Activated CD4-positive, alpha-beta T cell treated with anti-CD3 and anti-CD28 coated beads, Interleukin-2, Interleukin-4, amounts not matched to agents 100 ng/mL and 50 ng/mL, durations not matched to agents 16 hours and 8 hours (primary cell): Measurements from ENCODE around the gene MAP3K2.
A peak's percentile ranks its signal among the peaks of the same experiment; 100 is the strongest.
"Not testable (repeated sequence)": the region's sequence is repeated elsewhere in the genome, so short reads cannot be mapped to it uniquely, and the experiment has no call there.

Source experiments
- DNase-seq: peaks from one replicate; pipeline ENCODE4 v3.0.0-alpha.2; 2020; ENCODE audit warnings: low spot score

The MAP3K2 gene

GRCh38 chr2:127421116-127421800 is 33.5 kb upstream of the MAP3K2 start:
- no peak for DNase-seq

- no peak for DNase-seq
Observed at GRCh38 chr2:127420039-127420864, 32.5 kb upstream of the MAP3K2 start.

GRCh38 chr2:127419448-127420038 is 31.8 kb upstream of the MAP3K2 start:
- no peak for DNase-seq

GRCh38 chr2:127419112-127419430 is 31.3 kb upstream of the MAP3K2 start:
- DNase-seq, result no peak

GRCh38 chr2:127418300-127419111 is 30.7 kb upstream of the MAP3K2 start, which contains the start of gene PROC:
PROC (plus strand) TSS chr2:127418427; CDS start chr2:127419943, 1,516 bp downstream.
- DNase-seq, result no peak

- DNase-seq, result no peak
Observed at GRCh38 chr2:127417406-127417805, 29.6 kb upstream of the MAP3K2 start.

- no peak for DNase-seq
Observed at GRCh38 chr2:127416506-127417001, 28.8 kb upstream of the MAP3K2 start.

- DNase-seq, result peak; percentile 75
Observed at GRCh38 chr2:127415593-127416505, 28.1 kb upstream of the MAP3K2 start.

- no peak for DNase-seq
Observed at GRCh38 chr2:127414638-127415592, 27.1 kb upstream of the MAP3K2 start.

GRCh38 chr2:127413782-127414637 is 26.2 kb upstream of the MAP3K2 start:
- DNase-seq, result no peak

GRCh38 chr2:127413200-127413599 is 25.4 kb upstream of the MAP3K2 start:
- no peak for DNase-seq

- DNase-seq, result no peak
Observed at GRCh38 chr2:127411653-127412369, 24.0 kb upstream of the MAP3K2 start.

- peak; percentile 84 for DNase-seq
Observed at GRCh38 chr2:127410871-127411652, 23.3 kb upstream of the MAP3K2 start.

GRCh38 chr2:127409716-127410115 is 21.9 kb upstream of the MAP3K2 start:
- not testable (repeated sequence) for DNase-seq

- no peak for DNase-seq
Observed at GRCh38 chr2:127408807-127409099, 21.0 kb upstream of the MAP3K2 start.

- DNase-seq, result peak; percentile 86
Observed at GRCh38 chr2:127408004-127408806, 20.4 kb upstream of the MAP3K2 start.

GRCh38 chr2:127407661-127408003 is 19.9 kb upstream of the MAP3K2 start:
- DNase-seq, result no peak
